Activated CD4-positive, alpha-beta T cell treated with anti-CD3 and anti-CD28 coated beads, Interleukin-2, amount 10 ng/mL, durations not matched to agents 7 days and 5 days (primary cell): Measurements from ENCODE around the gene CCDC43. TPM values are rescaled to one million over a fixed set of nuclear protein-coding genes. Genes with fewer than 3 reads are reported as not detected.
"Not testable (repeated sequence)": the region's sequence is repeated elsewhere in the genome, so short reads cannot be mapped to it uniquely, and the experiment has no call there.

ENCODE experiments used
- CTCF ChIA-PET: fragments of 350-600 bp; sonication (Branson Sonifier 250); formaldehyde crosslinking; loops from one replicate; lab custom pipeline; 2021; ENCODE audit warnings: antibody characterized with exemption; lab: Charles Lee
- POLR2A ChIA-PET: fragments of 350-600 bp; sonication (Branson Sonifier 250); formaldehyde crosslinking; loops from one replicate; lab custom pipeline; 2021; ENCODE audit warnings: antibody characterized with exemption; lab: Charles Lee
- DNase-seq: peaks from one replicate; pipeline ENCODE4 v3.0.0-alpha.2; 2020
- H3K27ac Mint-ChIP-seq: one replicate; pipeline ENCODE4 v1.8.0; 2021; ENCODE audit warnings: mild to moderate bottlenecking, moderate library complexity, mixed read lengths
- H3K27me3 Mint-ChIP-seq: one replicate; pipeline ENCODE4 v1.8.0; 2021; ENCODE audit warnings: mixed read lengths
- H3K36me3 Mint-ChIP-seq: one replicate; pipeline ENCODE4 v1.8.0; 2021; ENCODE audit warnings: low read depth, mixed read lengths
- H3K4me1 Mint-ChIP-seq: one replicate; pipeline ENCODE4 v1.8.0; 2021; ENCODE audit warnings: mixed read lengths
- H3K4me3 Mint-ChIP-seq: one replicate; pipeline ENCODE4 v1.8.0; 2021; ENCODE audit warnings: mild to moderate bottlenecking, moderate library complexity, mixed read lengths
- H3K9me3 Mint-ChIP-seq: one replicate; pipeline ENCODE4 v1.8.0; 2021; ENCODE audit warnings: mixed read lengths
- total RNA-seq, 2 experiments: library from RNA; stranded (reverse); gene quantifications; one replicate each; pipeline ENCODE4 v1.2.3, GENCODE V29; 2021

Gene CCDC43
- total RNA-seq, 2 experiments from 2014 or later, result 25.5 to 26.8 TPM

DNA sequence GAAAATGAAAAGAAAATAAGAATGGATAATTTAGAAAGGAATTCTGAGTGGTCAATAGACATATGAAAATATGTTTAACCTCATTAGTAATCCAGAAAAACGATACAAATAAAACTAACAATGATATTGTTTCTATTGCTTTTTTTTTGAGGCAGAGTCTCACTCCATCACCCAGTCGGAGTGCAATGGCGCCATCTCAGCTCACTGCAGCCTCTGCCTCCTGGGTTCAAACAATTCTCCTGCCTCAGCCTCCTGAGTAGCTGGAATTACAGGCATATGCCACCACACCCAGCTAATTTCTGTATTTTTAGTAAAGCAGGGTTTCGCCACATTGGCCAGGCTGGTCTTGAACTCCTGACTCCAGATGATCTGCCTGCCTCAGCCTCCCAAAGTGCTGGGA is 55.2 kb downstream of the CCDC43 start:
- not testable (repeated sequence) for H3K27ac Mint-ChIP-seq, H3K4me1 Mint-ChIP-seq, H3K36me3 Mint-ChIP-seq, H3K4me3 Mint-ChIP-seq, DNase-seq, H3K9me3 Mint-ChIP-seq
- ChIA-PET POLR2A (interaction anchor here (0.6 kb wide), 1 partner anchor 228 kb away, joined by 5 read pairs; no protein-coding TSS in a partner anchor), CTCF (interaction anchor here (1.1 kb wide), 1 partner anchor 13 kb away, joined by 4 read pairs; no protein-coding TSS in a partner anchor)
- peaks cover 22% of the 10 kb centered on the region for H3K27me3 Mint-ChIP-seq

DNA sequence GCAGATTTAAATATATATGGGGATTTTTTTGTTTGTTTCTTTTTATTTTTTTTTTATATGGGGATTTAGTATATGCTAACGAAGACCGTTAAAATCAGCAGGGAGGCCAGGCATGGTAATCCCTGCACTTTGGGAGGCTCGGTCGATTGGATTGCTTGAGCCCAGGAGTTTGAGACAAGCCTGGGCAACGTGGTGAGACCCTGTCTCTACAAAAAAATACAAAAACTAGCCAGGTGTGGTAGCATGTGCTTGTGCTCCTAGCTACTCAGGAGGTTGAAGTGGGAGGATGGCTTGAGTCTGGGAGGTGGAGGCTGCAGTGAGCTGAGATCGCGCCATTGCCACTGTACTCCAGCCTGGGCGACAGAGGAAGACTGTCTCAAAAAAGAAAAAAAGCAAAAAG is 55.6 kb downstream of the CCDC43 start:
- no peak for DNase-seq
- H3K36me3 Mint-ChIP-seq, result no peaks in the 10 kb centered on the region
- H3K4me3 Mint-ChIP-seq, result no peak overlapping the region
- POLR2A ChIA-PET, result interaction anchor here (0.6 kb wide), 1 partner anchor 227 kb away, joined by 5 read pairs; no protein-coding TSS in a partner anchor
- no peaks in the 10 kb centered on the region for H3K9me3 Mint-ChIP-seq
- no peak overlapping the region for H3K27ac Mint-ChIP-seq
- CTCF ChIA-PET, result interaction anchor here (1.0 kb wide), 1 partner anchor 101 kb away, joined by 3 read pairs; no protein-coding TSS in a partner anchor
- H3K4me1 Mint-ChIP-seq, result no peaks in the 10 kb centered on the region
- peaks cover 22% of the 10 kb centered on the region for H3K27me3 Mint-ChIP-seq

DNA sequence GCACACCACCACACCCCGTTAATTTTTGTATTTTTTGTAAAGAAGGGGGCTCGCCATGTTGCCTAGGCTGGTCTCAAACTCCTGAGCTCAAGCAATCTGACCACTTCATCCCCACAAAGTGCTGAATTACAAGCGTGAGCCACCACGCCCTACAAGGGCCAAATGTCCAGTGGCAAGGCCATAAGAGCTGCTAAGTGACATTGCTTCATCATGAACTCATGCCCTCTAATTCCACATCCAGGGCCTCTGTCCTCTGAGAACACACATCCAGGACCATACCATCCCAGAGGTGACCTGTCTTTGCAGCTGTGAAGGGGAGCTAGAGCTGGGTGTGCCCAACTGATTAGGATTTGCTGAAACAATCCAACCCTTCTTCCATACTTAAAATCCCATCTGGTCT is 58.9 kb downstream of the CCDC43 start:
- ChIA-PET POLR2A (no interaction called here), CTCF (no interaction called here)
- no peak for DNase-seq
- no peaks in the 10 kb centered on the region for H3K36me3 Mint-ChIP-seq
- H3K27me3 Mint-ChIP-seq, result peaks cover 19% of the 10 kb centered on the region
- no peak overlapping the region for H3K4me3 Mint-ChIP-seq
- H3K9me3 Mint-ChIP-seq, result no peaks in the 10 kb centered on the region
- H3K4me1 Mint-ChIP-seq, result peaks cover 2% of the 10 kb centered on the region
- no peak overlapping the region for H3K27ac Mint-ChIP-seq

DNA sequence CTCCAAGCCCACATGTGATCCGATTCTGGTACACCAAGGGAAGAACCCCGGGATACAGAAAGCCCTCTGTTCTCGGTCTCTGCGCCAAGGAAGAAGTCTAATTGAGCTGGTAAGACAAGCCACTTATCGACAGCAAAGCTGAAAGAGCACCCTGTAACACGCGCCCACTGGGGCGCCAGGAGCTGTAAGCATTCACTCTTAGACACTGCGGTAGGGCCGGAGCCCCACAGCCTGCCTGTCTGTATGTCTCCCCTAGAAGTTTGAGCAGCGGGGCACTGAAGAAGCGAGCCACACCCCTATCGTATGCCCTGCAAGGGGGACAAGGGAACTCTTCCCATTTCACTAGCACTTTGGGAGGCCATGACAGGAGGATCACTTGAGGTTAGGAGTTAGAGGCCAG is 60.3 kb downstream of the CCDC43 start:
- Mint-ChIP-seq H3K4me3 (no peak overlapping the region), H3K27ac (no peak overlapping the region), H3K27me3 (peaks cover 16% of the 10 kb centered on the region), H3K36me3 (no peaks in the 10 kb centered on the region), H3K9me3 (no peaks in the 10 kb centered on the region), H3K4me1 (peaks cover 2% of the 10 kb centered on the region)
- ChIA-PET POLR2A (no interaction called here), CTCF (interaction anchor here (0.7 kb wide), 1 partner anchor 8 kb away, joined by 3 read pairs; no protein-coding TSS in a partner anchor)
- DNase-seq, result no peak

DNA sequence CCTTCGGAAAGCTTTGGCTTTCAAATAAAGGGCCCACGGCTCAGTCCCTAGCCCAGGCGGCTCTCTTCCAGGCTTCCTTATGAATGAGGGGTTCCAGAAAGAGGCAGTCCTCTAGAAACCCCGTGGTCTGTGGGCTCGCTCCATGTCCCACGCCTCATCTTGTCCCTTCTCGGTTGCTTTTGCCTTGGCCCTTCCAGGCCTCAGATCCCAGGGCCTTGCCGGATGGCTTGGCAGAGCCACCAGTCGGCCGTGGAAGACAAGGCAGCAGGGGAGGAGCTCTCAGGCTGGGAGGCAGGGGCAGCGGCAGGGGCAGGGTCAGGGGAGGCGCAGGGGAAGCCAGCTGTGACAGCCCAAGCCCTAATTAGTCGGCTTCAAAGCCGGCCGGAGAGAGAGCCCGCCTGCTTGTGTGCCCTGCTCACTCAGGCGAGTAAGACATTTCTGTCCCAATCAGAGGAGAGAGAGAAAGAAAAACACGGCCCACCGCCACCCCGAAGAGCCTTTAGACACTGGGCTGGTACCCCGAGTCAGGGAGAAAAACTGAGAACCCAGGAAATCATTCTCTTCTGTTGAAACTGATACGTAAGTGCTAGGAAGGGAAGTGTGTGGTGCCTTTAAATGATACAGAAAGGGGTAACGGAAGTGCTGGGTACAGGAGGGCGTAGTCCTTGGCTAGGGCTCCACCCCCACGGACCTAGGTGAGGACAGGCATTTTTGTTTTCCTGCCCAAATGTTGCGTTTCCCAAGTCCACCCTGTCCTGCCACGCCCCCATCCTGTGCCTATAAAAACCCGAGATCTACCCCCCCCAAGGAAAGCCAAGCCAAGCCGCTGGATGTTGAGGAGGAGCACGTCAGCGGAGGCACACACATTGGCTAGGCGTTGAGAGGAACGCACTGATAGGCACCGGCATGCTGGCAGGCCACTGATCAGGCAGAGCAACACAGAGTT is 61.1 kb downstream of the CCDC43 start:
- ChIA-PET POLR2A (no interaction called here), CTCF (no interaction called here)
- H3K4me3 Mint-ChIP-seq, result no peak overlapping the region
- H3K27ac Mint-ChIP-seq, result peak overlapping the region; percentile 57
- H3K27me3 Mint-ChIP-seq, result peaks cover 13% of the 10 kb centered on the region
- H3K4me1 Mint-ChIP-seq, result peaks cover 2% of the 10 kb centered on the region
- no peak for DNase-seq
- H3K9me3 Mint-ChIP-seq, result no peaks in the 10 kb centered on the region
- H3K36me3 Mint-ChIP-seq, result no peaks in the 10 kb centered on the region

DNA sequence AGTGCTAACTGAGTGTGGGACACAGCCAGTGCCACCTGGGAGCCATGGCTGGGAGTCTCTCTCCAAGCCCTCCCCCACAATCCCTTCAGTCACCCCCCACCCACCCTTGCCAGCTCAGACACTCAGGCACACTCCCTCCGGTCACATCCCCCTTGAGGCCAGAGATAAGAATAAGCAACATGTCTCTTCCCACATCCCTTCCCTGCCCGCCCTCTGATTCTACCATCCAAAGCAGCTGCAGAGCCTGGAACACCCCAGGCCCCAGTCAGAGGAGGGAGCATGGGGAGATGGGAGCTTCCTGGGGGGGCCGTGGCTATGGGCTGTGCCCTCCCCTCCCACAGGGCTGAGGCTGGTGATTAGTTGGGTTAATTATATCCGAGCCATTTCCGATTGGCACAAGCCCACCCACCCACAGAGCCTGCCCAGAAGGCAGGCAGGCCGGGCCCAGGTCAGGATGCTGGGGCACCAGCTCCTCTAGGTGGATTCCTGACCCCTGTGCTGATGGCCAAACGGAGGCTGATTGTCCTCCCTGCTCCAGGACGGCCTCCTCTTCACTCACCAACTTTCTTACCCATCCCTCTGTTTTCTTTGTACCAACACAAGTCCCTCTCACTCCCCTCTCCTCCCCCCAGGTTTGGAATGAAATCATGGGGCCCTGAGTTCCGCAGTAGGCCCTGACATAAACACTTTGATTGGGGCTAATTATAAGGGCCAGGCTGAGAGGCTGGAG is 61.9 kb downstream of the CCDC43 start:
- no peak overlapping the region for H3K27ac Mint-ChIP-seq
- peaks cover 2% of the 10 kb centered on the region for H3K4me1 Mint-ChIP-seq
- H3K36me3 Mint-ChIP-seq, result no peaks in the 10 kb centered on the region
- no peak for DNase-seq
- no peaks in the 10 kb centered on the region for H3K9me3 Mint-ChIP-seq
- H3K27me3 Mint-ChIP-seq, result peaks cover 13% of the 10 kb centered on the region
- ChIA-PET CTCF (interaction anchor here (0.6 kb wide), 1 partner anchor 78 kb away, joined by 4 read pairs; no protein-coding TSS in a partner anchor), POLR2A (no interaction called here)
- no peak overlapping the region for H3K4me3 Mint-ChIP-seq

Other genes starting within 250 kb of the CCDC43 start
- gene GPATCH8, start 186.4 kb downstream of the CCDC43 start, total RNA-seq, result 10 to 100 TPM; 46.0 to 46.1 TPM
- under 1 TPM in 1 of 2 experiments, not detected in 1; 0.15 TPM for gene FZD2, start 132.3 kb downstream of the CCDC43 start, total RNA-seq
- gene MEIOC, start 33.3 kb downstream of the CCDC43 start, total RNA-seq, result under 1 TPM; 0.22 to 0.46 TPM
- gene DBF4B, start 18.9 kb upstream of the CCDC43 start, total RNA-seq, result 10 to 100 TPM; 26.2 to 32.9 TPM
- under 1 TPM; 0.25 to 0.35 TPM for gene ADAM11, start 69.2 kb upstream of the CCDC43 start, total RNA-seq
- gene GJC1, start 140.5 kb upstream of the CCDC43 start, total RNA-seq, result 1 to 10 TPM in 1 of 2 experiments, under 1 TPM in 1; 0.79 to 1.1 TPM
- gene HIGD1B, start 158.1 kb upstream of the CCDC43 start, total RNA-seq, result not detected
- gene EFTUD2, start 209.7 kb upstream of the CCDC43 start, total RNA-seq, result 100 to 1,000 TPM; 133 to 145 TPM
- not detected for gene GFAP, start 225.7 kb upstream of the CCDC43 start, total RNA-seq